GM19025 (cell line): ENCODE data around the gene NAV2.

Experiments used
- ATAC-seq: cut with Tn5 transposase; IDR thresholded peaks from one replicate; pipeline ENCODE4 v1.9.1; 2021; ENCODE audit warnings: mild to moderate bottlenecking, low read depth, moderate library complexity; ENCODE audit not compliant: unreplicated experiment

The NAV2 gene

GRCh38 chr11:19934828-19935259 lies 222.2 kb downstream of the NAV2 start:
- no peak for ATAC-seq

- ATAC-seq: no peak
These were observed 222.9 kb downstream of the NAV2 start for GRCh38 chr11:19935507-19935906.

GRCh38 chr11:19936461-19936860 lies 223.8 kb downstream of the NAV2 start:
- ATAC-seq: no peak

- no peak for ATAC-seq
These were observed 225.7 kb downstream of the NAV2 start for GRCh38 chr11:19938169-19938856.

GRCh38 chr11:19938866-19939265 lies 226.2 kb downstream of the NAV2 start:
- no peak for ATAC-seq

- ATAC-seq: no peak
These were observed 226.8 kb downstream of the NAV2 start for GRCh38 chr11:19939415-19939929.

- ATAC-seq: no peak
These were observed 228.2 kb downstream of the NAV2 start for GRCh38 chr11:19940831-19941230.

GRCh38 chr11:19946681-19947080 lies 234.0 kb downstream of the NAV2 start:
- ATAC-seq: no peak

GRCh38 chr11:19947537-19948114 lies 235.0 kb downstream of the NAV2 start:
- ATAC-seq: no peak

- ATAC-seq: no peak
These were observed 237.0 kb downstream of the NAV2 start for GRCh38 chr11:19949606-19950005.

GRCh38 chr11:19951558-19952115 lies 239.0 kb downstream of the NAV2 start:
- ATAC-seq: peak; percentile 85

- ATAC-seq: no peak
These were observed 239.5 kb downstream of the NAV2 start for GRCh38 chr11:19952116-19952605.

GRCh38 chr11:19952911-19953310 lies 240.3 kb downstream of the NAV2 start:
- no peak for ATAC-seq

GRCh38 chr11:19953336-19953735 lies 240.7 kb downstream of the NAV2 start:
- no peak for ATAC-seq

- no peak for ATAC-seq
These were observed 241.3 kb downstream of the NAV2 start for GRCh38 chr11:19953909-19954308.

GRCh38 chr11:19954899-19955298 lies 242.3 kb downstream of the NAV2 start:
- no peak for ATAC-seq

GRCh38 chr11:19955660-19956059 lies 243.0 kb downstream of the NAV2 start:
- ATAC-seq: no peak

GRCh38 chr11:19956228-19956627 lies 243.6 kb downstream of the NAV2 start:
- no peak for ATAC-seq

GRCh38 chr11:19957294-19957943 lies 244.8 kb downstream of the NAV2 start:
- no peak for ATAC-seq

- no peak for ATAC-seq
These were observed 245.6 kb downstream of the NAV2 start for GRCh38 chr11:19958204-19958603.

- ATAC-seq: no peak
These were observed 246.6 kb downstream of the NAV2 start for GRCh38 chr11:19959210-19959609.
